ENCODE results near the gene ITPRIPL2. TPM values are rescaled to one million over a fixed set of nuclear protein-coding genes. Genes with fewer than 3 reads are reported as not detected.

Gene ITPRIPL2
- total RNA-seq, 1 experiment from 2014 or later = 5.3 TPM

GRCh38 chr16:19092653-19093410 is 20.9 kb upstream of the ITPRIPL2 start (continued):
- TF ChIP-seq ATF6 (CRISPR knock-in tag; IDR thresholded peaks at IDR 0.05) (no peak), ZNF416 (CRISPR knock-in tag; IDR thresholded peaks at IDR 0.05) (no peak)

- peaks cover 2% of the 10 kb centered on the region for H3K27me3 Mint-ChIP-seq (ENCODE audit: low read depth)
- DNase-seq (ENCODE audit: low spot score) (no peak), ATAC-seq (no peak)
- no peak overlapping the region for H3K27ac Mint-ChIP-seq
- TF ChIP-seq ETV6 (CRISPR knock-in tag; IDR thresholded peaks at IDR 0.05) (no peak), USF2 (CRISPR knock-in tag; IDR thresholded peaks at IDR 0.05) (no peak), MXD4 (CRISPR knock-in tag; IDR thresholded peaks at IDR 0.05; ENCODE audit: borderline replicate concordance) (no peak), JUN (CRISPR knock-in tag; IDR thresholded peaks at IDR 0.05) (no peak), MYBL2 (CRISPR knock-in tag; IDR thresholded peaks at IDR 0.05) (no peak), RORB (CRISPR knock-in tag; IDR thresholded peaks at IDR 0.05) (no peak), ZNF232 (CRISPR knock-in tag; IDR thresholded peaks at IDR 0.05) (no peak), USF1 (CRISPR knock-in tag; IDR thresholded peaks at IDR 0.05) (no peak), MAX (CRISPR knock-in tag; IDR thresholded peaks at IDR 0.05) (no peak), TEAD1 (CRISPR knock-in tag; IDR thresholded peaks at IDR 0.05) (no peak), NFYB (CRISPR knock-in tag; conservative IDR thresholded peaks at IDR 0.05; ENCODE audit: low read depth) (no peak), GRHL2 (CRISPR knock-in tag; IDR thresholded peaks at IDR 0.05; ENCODE audit: insufficient replicate concordance, severe bottlenecking) (no peak), GABPB1 (CRISPR knock-in tag; IDR thresholded peaks at IDR 0.05) (no peak), ERG (CRISPR knock-in tag; IDR thresholded peaks at IDR 0.05) (no peak), ZNF425 (CRISPR knock-in tag; conservative IDR thresholded peaks at IDR 0.05) (no peak), ZBTB43 (CRISPR knock-in tag; IDR thresholded peaks at IDR 0.05) (no peak), AFF4 (CRISPR knock-in tag; IDR thresholded peaks at IDR 0.05; ENCODE audit: borderline replicate concordance) (no peak)
- H3K4me3 Mint-ChIP-seq = no peak overlapping the region
- ChIA-PET CTCF (interaction anchor here (0.6 to 4.4 kb wide), 18 partner anchors 8 to 307 kb away, joined by 3 to 29 read pairs (median 4); partner anchors contain the start of genes ITPRIPL2 and TMC7), POLR2A (no interaction called here)
- H3K36me3 Mint-ChIP-seq = 0 out of 2 replicates have a peak, but pooled peaks cover 2% of the 10 kb centered on the region
- peaks cover 11% of the 10 kb centered on the region; the same call in 1 of the 2 replicates for H3K4me1 Mint-ChIP-seq
- peaks cover 25% of the 10 kb centered on the region for H3K9me3 Mint-ChIP-seq
Observed at GRCh38 chr16:19093631-19094541, 19.9 kb upstream of the ITPRIPL2 start.

Measured in WTC11 (cell line).